ENCODE data around the gene CEP192. TPM values are rescaled to one million over a fixed set of nuclear protein-coding genes. Genes with fewer than 3 reads are reported as not detected.
"Not testable (repeated sequence)": the region's sequence is repeated elsewhere in the genome, so short reads cannot be mapped to it uniquely, and the experiment has no call there.

CEP192 gene
- polyA plus RNA-seq, 10 donors: 17.4 to 35.3 (median 22.4) TPM

GRCh38 chr18:13032173-13032572 lies 41.0 kb downstream of the CEP192 start:
- DNase-seq: no peak

- DNase-seq: peak in 1 of 3 donors; percentile 6
These were observed 44.2 kb downstream of the CEP192 start for GRCh38 chr18:13035249-13035914.

- DNase-seq: no peak
These were observed 45.6 kb downstream of the CEP192 start for GRCh38 chr18:13036622-13037320.

DNA sequence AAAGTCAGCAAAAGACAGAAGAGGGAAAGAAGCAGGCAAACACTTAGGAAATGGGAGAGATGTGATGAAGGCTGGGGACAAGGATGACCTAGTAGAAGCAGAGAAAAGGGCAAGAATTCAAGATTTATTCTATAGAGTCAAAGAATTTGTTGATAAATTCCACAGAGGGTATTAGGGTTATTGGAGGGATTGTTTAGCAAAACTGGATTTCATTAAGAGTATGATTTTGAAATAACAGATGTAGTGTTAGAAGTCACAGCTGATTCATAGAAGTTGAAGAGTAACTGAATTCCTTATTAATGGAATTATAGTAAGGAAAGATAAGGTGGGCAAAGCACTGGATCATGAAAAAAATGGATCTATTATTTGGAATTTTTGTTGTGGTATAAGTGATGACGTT lies 48.6 kb downstream of the CEP192 start:
- DNase-seq: no peak

GRCh38 chr18:13043066-13043465 lies 51.9 kb downstream of the CEP192 start:
- no peak for DNase-seq

DNA sequence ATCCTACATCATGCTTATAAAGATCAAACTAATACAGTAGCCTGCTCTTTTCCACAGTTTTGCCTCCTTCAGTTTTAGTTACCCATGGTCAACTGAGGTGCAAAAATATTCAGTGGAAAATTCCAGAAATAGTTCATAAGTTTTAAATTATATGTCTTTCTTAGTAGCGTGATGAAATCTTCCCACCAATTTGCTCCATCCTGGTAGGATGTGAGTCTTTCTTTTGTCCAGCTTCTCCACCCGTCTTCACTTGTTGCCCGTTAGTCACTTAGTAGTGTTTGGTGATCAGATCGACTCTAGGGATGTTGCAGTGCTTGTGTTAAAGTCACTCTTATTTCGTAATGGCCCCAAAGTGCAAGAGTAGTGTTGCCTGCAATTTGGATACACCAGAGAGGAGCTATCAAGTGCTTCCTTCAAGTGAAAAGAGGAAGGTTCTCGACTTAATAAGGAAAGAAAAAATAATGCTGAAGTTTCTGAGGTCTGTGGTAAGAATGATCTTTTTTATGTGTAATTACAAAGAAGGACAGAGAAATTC lies 57.0 kb downstream of the CEP192 start:
- DNase-seq: no peak

- no peak for DNase-seq
These were observed 60.0 kb downstream of the CEP192 start for GRCh38 chr18:13051159-13051558.

DNA sequence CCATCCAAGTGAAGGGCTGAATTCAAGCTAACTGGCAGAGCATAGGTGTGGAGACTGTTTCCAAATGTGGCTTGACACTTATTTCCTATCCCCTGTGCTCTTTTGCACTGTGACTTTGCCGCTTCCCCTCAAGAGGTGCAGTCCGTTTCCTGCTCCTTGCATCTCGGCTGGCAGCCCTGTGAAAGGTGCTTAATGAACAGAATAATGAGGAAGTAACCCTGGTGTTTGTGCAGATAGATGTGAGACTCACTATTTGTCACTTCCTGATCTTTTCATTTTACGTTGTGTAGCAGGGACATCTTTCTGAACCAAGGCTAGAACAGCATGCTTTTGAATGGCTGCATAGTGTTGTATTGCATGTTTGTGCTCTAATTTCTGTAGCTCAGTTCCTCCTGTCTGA lies 60.8 kb downstream of the CEP192 start:
- peak in 1 of 3 donors; percentile 3 for DNase-seq

DNA sequence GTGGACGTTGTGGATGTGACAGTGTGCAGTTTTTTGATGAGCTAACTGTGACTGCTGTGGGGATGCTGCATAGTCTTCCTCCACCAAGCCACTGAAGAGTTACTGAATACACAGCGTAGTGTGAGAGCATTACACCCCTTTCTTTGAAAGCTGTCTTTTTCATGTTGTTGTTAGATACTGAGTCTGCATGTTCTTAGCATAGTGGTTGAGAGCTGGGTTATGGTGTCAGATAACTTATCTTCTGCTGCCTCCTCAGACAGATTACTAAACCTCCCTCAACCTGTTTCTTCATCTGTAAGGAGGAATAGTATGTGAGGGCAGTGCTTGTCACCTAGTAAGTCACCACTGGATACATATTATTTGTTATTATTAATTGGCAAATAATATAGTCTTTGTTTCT lies 63.2 kb downstream of the CEP192 start:
- no peak for DNase-seq

DNA sequence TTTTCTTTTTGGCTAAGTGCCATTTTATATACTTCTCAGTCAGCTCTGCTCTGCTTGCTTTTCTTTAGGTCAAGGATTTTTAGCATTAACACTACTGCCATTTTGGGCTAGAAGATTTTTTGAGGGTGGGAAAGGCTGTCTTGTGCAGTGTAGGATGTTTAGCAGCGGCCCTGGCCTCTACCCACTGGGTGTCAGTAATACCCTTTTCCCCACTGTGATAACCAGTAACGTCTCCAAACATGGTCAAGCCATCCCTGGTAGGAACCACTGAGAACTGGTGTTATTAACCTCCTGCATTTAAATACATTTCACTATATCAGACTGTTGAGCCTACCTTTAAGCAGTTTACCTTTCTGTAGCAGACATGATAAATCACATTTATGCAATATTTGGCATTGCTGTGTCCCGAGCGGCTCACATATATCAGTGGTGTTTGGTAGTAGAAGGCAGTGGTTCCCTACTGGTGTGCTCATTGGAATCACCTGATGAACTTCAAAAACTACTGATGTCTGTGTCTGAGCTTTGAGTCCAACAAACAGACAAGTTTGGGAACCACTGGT lies 70.5 kb downstream of the CEP192 start:
- DNase-seq: no peak

DNA sequence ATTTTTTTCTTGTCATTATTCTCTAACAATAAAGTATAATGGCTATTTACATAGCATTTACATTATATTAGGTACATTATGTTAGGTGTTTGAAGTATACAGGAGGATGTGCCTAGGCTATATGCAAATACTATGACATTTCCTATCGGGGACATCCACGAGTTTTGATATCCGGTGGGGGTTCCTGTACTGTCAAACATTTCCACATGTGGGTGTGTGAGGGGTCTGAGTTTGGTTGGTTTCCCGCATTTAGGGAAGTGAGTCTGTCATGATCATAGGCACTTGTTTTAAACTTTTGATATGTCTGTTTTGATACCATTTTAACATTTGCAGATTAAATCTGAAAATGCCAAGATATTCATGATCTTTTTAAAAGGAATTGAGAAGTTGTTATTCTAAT lies 76.0 kb downstream of the CEP192 start:
- DNase-seq: no peak

- DNase-seq: no peak
These were observed 76.8 kb downstream of the CEP192 start for GRCh38 chr18:13067966-13068365.

GRCh38 chr18:13070460-13070859 lies 79.3 kb downstream of the CEP192 start:
- DNase-seq: no peak

- DNase-seq: no peak
These were observed 85.7 kb downstream of the CEP192 start for GRCh38 chr18:13076886-13077285.

DNA sequence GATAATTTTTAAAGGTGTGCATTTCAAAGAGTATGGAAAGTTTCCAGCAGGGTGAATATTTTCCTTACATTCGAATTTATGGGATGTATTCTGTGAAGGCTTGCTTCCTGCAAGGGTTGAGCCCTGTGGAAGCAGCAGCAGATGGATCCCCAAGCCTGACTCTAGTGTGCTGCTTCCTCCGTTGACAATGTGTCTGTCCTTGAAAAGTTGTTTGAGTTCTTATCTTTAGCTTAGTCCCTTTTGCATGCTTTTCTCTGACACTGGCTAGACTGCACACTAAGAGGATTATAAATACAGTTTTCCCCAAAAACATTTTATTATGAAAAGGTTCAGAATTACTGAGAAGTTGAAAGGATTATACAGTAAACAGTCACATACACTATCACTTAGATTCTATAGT lies 86.3 kb downstream of the CEP192 start:
- DNase-seq: no peak

GRCh38 chr18:13078065-13078464 lies 86.9 kb downstream of the CEP192 start:
- not testable (repeated sequence) for DNase-seq

DNA sequence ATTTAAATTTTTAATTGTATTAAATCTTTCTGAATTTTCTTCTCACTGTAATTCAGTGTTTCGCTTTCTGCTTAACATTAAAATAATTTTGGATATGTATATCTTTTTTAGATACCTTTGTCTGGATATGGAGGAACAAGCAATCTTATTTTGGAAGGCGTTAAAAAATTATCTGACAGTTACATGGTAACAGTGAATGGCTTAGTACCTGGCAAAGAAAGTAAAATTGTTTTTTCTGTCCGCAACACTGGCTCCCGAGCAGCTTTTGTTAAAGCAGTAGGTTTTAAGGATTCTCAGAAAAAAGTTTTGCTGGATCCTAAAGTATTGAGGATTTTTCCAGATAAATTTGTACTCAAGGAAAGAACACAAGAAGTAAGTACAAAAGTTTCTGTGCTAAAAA lies 95.7 kb downstream of the CEP192 start:
- DNase-seq: no peak

- no peak for DNase-seq
These were observed 104.3 kb downstream of the CEP192 start for GRCh38 chr18:13095466-13095865.

GRCh38 chr18:13096232-13096631 lies 105.1 kb downstream of the CEP192 start:
- no peak for DNase-seq

GRCh38 chr18:13096719-13097118 lies 105.6 kb downstream of the CEP192 start:
- DNase-seq: no peak

- DNase-seq: not testable (repeated sequence)
These were observed 106.9 kb downstream of the CEP192 start for GRCh38 chr18:13098104-13098503.

DNA sequence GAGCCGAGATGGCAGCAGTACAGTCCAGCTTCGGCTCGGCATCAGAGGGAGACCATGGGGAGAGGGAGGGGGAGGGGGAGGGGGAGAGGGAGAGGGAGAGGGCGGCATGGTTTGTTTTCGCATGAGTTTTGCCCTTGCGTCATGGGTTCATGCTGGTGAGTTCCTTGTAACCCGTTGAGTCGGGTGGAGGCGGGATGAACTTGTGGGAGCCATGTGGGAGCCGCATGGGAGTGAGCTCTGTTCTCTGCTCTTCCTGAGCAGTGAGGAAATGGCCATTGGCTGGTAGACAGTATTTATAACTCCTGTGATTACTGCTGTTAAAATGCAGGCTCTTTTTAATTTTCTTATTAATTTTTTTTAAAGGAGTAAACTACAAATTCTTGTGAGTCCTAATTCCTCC lies 108.0 kb downstream of the CEP192 start:
- no peak for DNase-seq
